ENCODE data around the gene PPP1R27. TPM values are rescaled to one million over a fixed set of nuclear protein-coding genes. Genes with fewer than 3 reads are reported as not detected.

PPP1R27 gene
- total RNA-seq, 1 donor from 2014 or later, result not detected

DNA sequence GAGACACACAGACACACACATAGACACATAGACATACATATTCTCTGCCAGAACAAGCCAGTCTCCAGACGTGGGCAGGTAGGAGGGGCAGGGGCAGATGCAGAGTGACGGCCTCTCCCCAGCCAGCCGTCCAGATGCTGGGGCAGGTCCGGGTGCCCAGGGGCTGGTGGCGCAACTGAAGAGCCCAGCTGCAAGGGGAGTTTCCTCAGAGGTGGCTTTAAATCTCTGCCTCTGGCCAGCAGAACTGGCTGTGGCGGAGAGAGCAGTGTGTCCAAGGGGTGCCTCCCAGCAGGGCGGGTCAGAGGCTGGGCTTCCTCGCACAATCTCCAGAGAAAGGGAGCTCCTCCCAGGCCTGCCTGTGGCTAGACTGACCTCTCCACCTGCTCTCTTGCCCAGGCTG lies 40.3 kb downstream of the PPP1R27 start:
- Histone ChIP-seq H3K4me3 (ENCODE audit: low read depth, low read length) (no peak overlapping the region), H3K27me3 (ENCODE audit: control insufficient read depth, insufficient read depth, low read length) (no peaks in the 10 kb centered on the region), H3K36me3 (ENCODE audit: control insufficient read depth, insufficient read depth, low read length) (no peaks in the 10 kb centered on the region)
- TF ChIP-seq, protein P1, sequence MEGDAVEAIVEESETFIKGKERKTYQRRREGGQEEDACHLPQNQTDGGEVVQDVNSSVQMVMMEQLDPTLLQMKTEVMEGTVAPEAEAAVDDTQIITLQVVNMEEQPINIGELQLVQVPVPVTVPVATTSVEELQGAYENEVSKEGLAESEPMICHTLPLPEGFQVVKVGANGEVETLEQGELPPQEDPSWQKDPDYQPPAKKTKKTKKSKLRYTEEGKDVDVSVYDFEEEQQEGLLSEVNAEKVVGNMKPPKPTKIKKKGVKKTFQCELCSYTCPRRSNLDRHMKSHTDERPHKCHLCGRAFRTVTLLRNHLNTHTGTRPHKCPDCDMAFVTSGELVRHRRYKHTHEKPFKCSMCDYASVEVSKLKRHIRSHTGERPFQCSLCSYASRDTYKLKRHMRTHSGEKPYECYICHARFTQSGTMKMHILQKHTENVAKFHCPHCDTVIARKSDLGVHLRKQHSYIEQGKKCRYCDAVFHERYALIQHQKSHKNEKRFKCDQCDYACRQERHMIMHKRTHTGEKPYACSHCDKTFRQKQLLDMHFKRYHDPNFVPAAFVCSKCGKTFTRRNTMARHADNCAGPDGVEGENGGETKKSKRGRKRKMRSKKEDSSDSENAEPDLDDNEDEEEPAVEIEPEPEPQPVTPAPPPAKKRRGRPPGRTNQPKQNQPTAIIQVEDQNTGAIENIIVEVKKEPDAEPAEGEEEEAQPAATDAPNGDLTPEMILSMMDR (IDR thresholded peaks at IDR 0.05; ENCODE audit: insufficient read depth, low read length, severe bottlenecking), result no peak
- DNase-seq (ENCODE audit: low read depth) (no peak), FAIRE-seq (no peak)

DNA sequence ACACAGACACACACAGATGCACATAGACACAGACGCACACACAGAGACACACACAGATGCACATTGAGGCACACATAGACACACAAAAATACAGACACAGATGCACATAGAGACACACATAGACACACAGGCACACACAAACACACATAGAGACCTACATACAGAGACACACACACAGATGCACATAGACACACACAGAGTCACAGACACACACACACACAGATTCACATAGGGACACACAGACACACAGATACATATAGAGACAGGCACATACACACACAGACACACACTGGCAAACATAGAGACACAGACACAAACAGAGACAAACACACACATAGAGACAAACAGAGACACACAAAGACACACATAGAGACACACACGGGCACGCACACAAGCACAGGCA lies 40.8 kb downstream of the PPP1R27 start:
- TF ChIP-seq, protein P1 (IDR thresholded peaks at IDR 0.05; ENCODE audit: insufficient read depth, low read length, severe bottlenecking), result no peak
- no peak for DNase-seq (ENCODE audit: low read depth)
- FAIRE-seq, result no peak
- Histone ChIP-seq H3K36me3 (ENCODE audit: control insufficient read depth, insufficient read depth, low read length) (no peaks in the 10 kb centered on the region), H3K27me3 (ENCODE audit: control insufficient read depth, insufficient read depth, low read length) (no peaks in the 10 kb centered on the region), H3K4me3 (ENCODE audit: low read depth, low read length) (no peak overlapping the region)

DNA sequence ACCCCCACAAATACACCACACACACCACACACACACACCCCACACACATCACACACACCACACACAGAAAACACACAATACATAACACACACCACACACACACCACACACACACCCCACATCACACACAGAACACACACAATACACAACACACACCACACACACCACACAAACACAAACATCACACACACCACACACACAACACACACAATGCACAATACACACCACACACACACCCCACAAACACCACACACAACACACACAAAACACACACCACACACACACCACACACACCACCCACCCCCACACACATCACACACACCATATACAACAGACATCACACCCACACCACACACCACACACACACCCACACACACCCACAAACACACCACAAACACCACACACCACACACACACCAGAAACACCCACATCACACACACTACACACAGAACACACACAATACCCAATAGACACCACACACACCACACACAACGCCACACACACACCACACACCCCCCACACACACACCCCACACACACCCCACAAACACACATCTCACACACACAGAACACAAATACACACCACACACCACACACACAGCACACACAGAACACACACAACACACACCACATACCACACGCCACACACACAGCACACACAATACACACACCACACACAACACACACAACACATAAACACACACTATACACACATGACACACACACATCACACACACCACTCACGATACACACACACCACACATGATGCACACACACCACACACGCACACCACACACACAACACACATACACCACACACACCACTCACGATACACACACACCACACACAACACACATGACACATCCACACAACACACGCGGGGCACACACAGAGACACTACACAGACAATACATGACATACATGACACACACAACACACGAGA lies 41.9 kb downstream of the PPP1R27 start:
- no peaks in the 10 kb centered on the region for H3K36me3 ChIP-seq (ENCODE audit: control insufficient read depth, insufficient read depth, low read length)
- TF ChIP-seq, protein P1 (IDR thresholded peaks at IDR 0.05; ENCODE audit: insufficient read depth, low read length, severe bottlenecking), result no peak
- no peak overlapping the region for H3K4me3 ChIP-seq (ENCODE audit: low read depth, low read length)
- FAIRE-seq (no peak), DNase-seq (ENCODE audit: low read depth) (no peak)
- H3K27me3 ChIP-seq (ENCODE audit: control insufficient read depth, insufficient read depth, low read length), result no peaks in the 10 kb centered on the region

Other genes starting within 250 kb of the PPP1R27 start
- 60.0 and 61.2 TPM in 2 replicates for gene NPLOC4, start 197.9 kb downstream of the PPP1R27 start, total RNA-seq
- 0.53 and 0.64 TPM in 2 replicates for gene TSPAN10, start 197.9 kb downstream of the PPP1R27 start, total RNA-seq
- not detected in 2 replicates for gene PDE6G, start 178.5 kb downstream of the PPP1R27 start, total RNA-seq
- gene OXLD1, start 168.4 kb downstream of the PPP1R27 start, total RNA-seq, result 47.7 and 73.7 TPM in 2 replicates
- gene CCDC137, start 168.3 kb downstream of the PPP1R27 start, total RNA-seq, result 6.8 and 10.2 TPM in 2 replicates
- gene ARL16, start 151.3 kb downstream of the PPP1R27 start, total RNA-seq, result 23.0 and 25.8 TPM in 2 replicates
- 77.7 and 84.4 TPM in 2 replicates for gene HGS, start 151.0 kb downstream of the PPP1R27 start, total RNA-seq
- 11.6 and 13.6 TPM in 2 replicates for gene MRPL12, start 131.7 kb downstream of the PPP1R27 start, total RNA-seq
- gene SLC25A10, start 122.8 kb downstream of the PPP1R27 start, total RNA-seq, result 20.3 and 21.1 TPM in 2 replicates
- not detected in 2 replicates for gene GCGR, start 30.9 kb downstream of the PPP1R27 start, total RNA-seq
- gene MCRIP1, start 1.8 kb downstream of the PPP1R27 start, total RNA-seq, result 25.8 and 32.6 TPM in 2 replicates
- gene P4HB, start 25.5 kb upstream of the PPP1R27 start, total RNA-seq, result 673 and 821 TPM in 2 replicates
- 57.4 and 67.0 TPM in 2 replicates for gene ARHGDIA, start 36.3 kb upstream of the PPP1R27 start, total RNA-seq
- gene ALYREF, start 56.5 kb upstream of the PPP1R27 start, total RNA-seq, result 105 and 145 TPM in 2 replicates
- gene ANAPC11, start 56.7 kb upstream of the PPP1R27 start, total RNA-seq, result 237 and 251 TPM in 2 replicates
- gene NPB, start 67.2 kb upstream of the PPP1R27 start, total RNA-seq, result 0.26 and 0.51 TPM in 2 replicates
- 16.5 and 29.5 TPM in 2 replicates for gene PCYT2, start 76.3 kb upstream of the PPP1R27 start, total RNA-seq
- 48.4 and 62.2 TPM in 2 replicates for gene SIRT7, start 83.1 kb upstream of the PPP1R27 start, total RNA-seq
- 16.8 and 19.6 TPM in 2 replicates for gene MAFG, start 92.7 kb upstream of the PPP1R27 start, total RNA-seq
- gene PYCR1, start 102.2 kb upstream of the PPP1R27 start, total RNA-seq, result 152 and 178 TPM in 2 replicates
- not detected in 2 replicates for gene MYADML2, start 112.2 kb upstream of the PPP1R27 start, total RNA-seq
- 0.13 TPM in 1 of 2 replicates, not detected in the other for gene NOTUM, start 126.1 kb upstream of the PPP1R27 start, total RNA-seq
- 22.6 and 32.1 TPM in 2 replicates for gene ASPSCR1, start 142.6 kb upstream of the PPP1R27 start, total RNA-seq
- gene CENPX, start 187.8 kb upstream of the PPP1R27 start, total RNA-seq, result 33.8 and 38.7 TPM in 2 replicates
- gene LRRC45, start 188.3 kb upstream of the PPP1R27 start, total RNA-seq, result 6.1 and 8.4 TPM in 2 replicates
- 18.7 and 25.2 TPM in 2 replicates for gene RAC3, start 196.6 kb upstream of the PPP1R27 start, total RNA-seq
- 83.3 and 87.9 TPM in 2 replicates for gene DCXR, start 202.6 kb upstream of the PPP1R27 start, total RNA-seq
- 26.3 and 38.7 TPM in 2 replicates for gene RFNG, start 216.8 kb upstream of the PPP1R27 start, total RNA-seq
- 83.7 and 117 TPM in 2 replicates for gene GPS1, start 216.8 kb upstream of the PPP1R27 start, total RNA-seq
- 122 and 125 TPM in 2 replicates for gene DUS1L, start 230.8 kb upstream of the PPP1R27 start, total RNA-seq

All from bronchial epithelial cell (primary cell).